Panc1 (cell line): Measurements from ENCODE around the gene CD79A.

Experiments used
- CTCF ChIP-seq: fragments of 450-650 bp; IDR thresholded peaks from 2 replicates; pipeline ENCODE4 v1.5.1; 2017; ENCODE audit warnings: mild to moderate bottlenecking
- POLR2AphosphoS5 ChIP-seq: IDR thresholded peaks from 2 replicates; pipeline ENCODE4 v1.6.1; 2012; ENCODE audit warnings: mild to moderate bottlenecking, low read depth, low read length, moderate library complexity
- REST ChIP-seq, 2 experiments: IDR thresholded peaks; 2 replicates each; pipeline ENCODE4 v1.6.1; 2011 to 2012; ENCODE audit warnings: low read depth in 2 of 2, control low read depth in 1 of 2, low read length in 1 of 2, mild to moderate bottlenecking in 1 of 2, moderate library complexity in 1 of 2; ENCODE audit not compliant: insufficient read depth in 1 of 2
- TCF7L2 ChIP-seq: IDR thresholded peaks from 2 replicates; pipeline ENCODE4 v1.6.1; 2011; ENCODE audit warnings: mild to moderate bottlenecking, low read depth, low read length, inconsistent platforms

DNA sequence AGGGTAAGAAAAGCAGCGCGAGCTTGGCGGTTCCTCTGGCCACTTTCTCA, 32.3 kb upstream of the CD79A start, which contains the start of gene DMRTC2:
- no peak for TF ChIP-seq CTCF
- TF ChIP-seq POLR2AphosphoS5: no peak
- no peak for TF ChIP-seq REST (IDR thresholded peaks at IDR 0.05; ENCODE audit: insufficient read depth in 1 of 2, low read depth in 2 of 2, low read length in 1 of 2)
- TF ChIP-seq TCF7L2: no peak
